Activated B cell treated with CpG ODN at 0.5 μM for 24 hours (primary cell): ENCODE measurements around the gene C10orf95. TPM values are rescaled to one million over a fixed set of nuclear protein-coding genes. Genes with fewer than 3 reads are reported as not detected.
A peak's percentile ranks its signal among the peaks of the same experiment; 100 is the strongest.

ENCODE experiments used
- ATAC-seq: fragments of 200-7000 bp; cut with Tn5 transposase; one replicate; pipeline ENCODE4 v1.10.0; 2021; ENCODE audit warnings: low read depth, mild to moderate bottlenecking, moderate library complexity
- CTCF ChIA-PET: fragments of 350-600 bp; sonication (Branson Sonifier 250); formaldehyde crosslinking; loops from one replicate; lab custom pipeline; 2021; ENCODE audit warnings: antibody characterized with exemption; lab: Charles Lee
- POLR2A ChIA-PET: fragments of 350-600 bp; sonication (Branson Sonifier 250); formaldehyde crosslinking; loops from one replicate; lab custom pipeline; 2021; ENCODE audit warnings: antibody characterized with exemption; lab: Charles Lee
- DNase-seq: peaks from one replicate; pipeline ENCODE4 v3.0.0; 2022
- H3K27ac Mint-ChIP-seq: one replicate; pipeline ENCODE4 v1.8.0; 2020; ENCODE audit warnings: mixed read lengths
- H3K27me3 Mint-ChIP-seq: one replicate; pipeline ENCODE4 v1.8.0; 2021; ENCODE audit warnings: mixed read lengths
- H3K36me3 Mint-ChIP-seq: one replicate; pipeline ENCODE4 v1.8.0; 2021; ENCODE audit warnings: low read depth, mixed read lengths
- H3K4me1 Mint-ChIP-seq: one replicate; pipeline ENCODE4 v1.8.0; 2021; ENCODE audit warnings: mixed read lengths
- H3K4me3 Mint-ChIP-seq: one replicate; pipeline ENCODE4 v1.8.0; 2020; ENCODE audit warnings: mild to moderate bottlenecking, mixed read lengths
- H3K9me3 Mint-ChIP-seq: one replicate; pipeline ENCODE4 v1.8.0; 2020; ENCODE audit warnings: mixed read lengths
- CTCF ChIP-seq: fragments of 200-600 bp; IDR thresholded peaks from one replicate; pipeline ENCODE4 v1.8.0; 2022; ENCODE audit warnings: antibody characterized with exemption, mild to moderate bottlenecking
- intact Hi-C: fragments of 100-400 bp; cut with micrococcal nuclease; formaldehyde crosslinking; loops from one replicate; pipeline ENCODE4 v1.15.1; 2024
- total RNA-seq: library from RNA; stranded (reverse); gene quantifications from 2 replicates; pipeline ENCODE4 v1.2.3, GENCODE V29; 2022

The C10orf95 gene
- total RNA-seq, 1 donor from 2014 or later: 0.35 TPM

GRCh38 chr10:102405632-102406031 is 45.7 kb downstream of the C10orf95 start:
- no peak overlapping the region for H3K4me3 Mint-ChIP-seq
- ChIA-PET CTCF (interaction anchor here (0.5 to 3.2 kb wide), 3 partner anchors 12 to 178 kb away, joined by 3 to 20 read pairs (median 6); no protein-coding TSS in a partner anchor), POLR2A (interaction anchor here (0.6 to 15.2 kb wide), 13 partner anchors 7 to 305 kb away, joined by 3 to 305 read pairs (median 7); partner anchors contain the start of genes C10orf95, CUEDC2, FBXL15 and NFKB2)
- no peaks in the 10 kb centered on the region for H3K9me3 Mint-ChIP-seq
- H3K36me3 Mint-ChIP-seq: peaks cover 30% of the 10 kb centered on the region
- TF ChIP-seq CTCF: no peak
- peaks cover 31% of the 10 kb centered on the region for H3K4me1 Mint-ChIP-seq
- DNase-seq: no peak
- peak overlapping the region; percentile 51 for H3K27ac Mint-ChIP-seq
- intact Hi-C loops: loop anchor here (2.0 kb wide), 1 partner anchor 15 kb away; the partner anchor contains the start of gene FBXL15
- ATAC-seq: peak; percentile 3
- H3K27me3 Mint-ChIP-seq: peaks cover 21% of the 10 kb centered on the region

DNA sequence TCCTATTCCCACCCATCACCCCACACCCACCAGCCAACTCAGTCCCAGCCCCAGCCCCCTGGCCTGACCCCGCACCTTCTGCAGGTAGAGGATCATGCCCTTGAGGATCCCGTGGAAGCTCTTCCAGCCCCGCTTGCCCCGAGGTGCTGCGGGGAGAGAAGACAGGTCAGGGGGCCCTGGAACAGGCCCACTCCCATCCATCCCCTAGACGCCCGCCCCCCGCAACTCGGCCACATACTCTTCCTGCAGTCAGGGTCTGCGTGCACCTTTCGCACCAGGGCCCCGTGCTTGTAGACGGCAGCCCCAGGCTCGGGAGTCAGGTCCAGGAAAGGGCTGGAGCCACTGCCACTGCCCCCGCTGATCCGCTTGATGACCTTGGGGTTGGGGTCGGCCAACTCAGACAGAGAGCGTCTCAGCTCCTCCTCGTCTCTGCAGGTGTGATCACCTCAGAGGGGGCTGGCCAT is 46.2 kb downstream of the C10orf95 start:
- Mint-ChIP-seq H3K9me3 (no peaks in the 10 kb centered on the region), H3K27me3 (peaks cover 21% of the 10 kb centered on the region), H3K4me1 (peaks cover 34% of the 10 kb centered on the region), H3K27ac (peak overlapping the region; percentile 51), H3K36me3 (peaks cover 35% of the 10 kb centered on the region), H3K4me3 (no peak overlapping the region)
- POLR2A ChIA-PET: interaction anchor here (0.6 to 15.2 kb wide), 12 partner anchors 8 to 306 kb away, joined by 3 to 305 read pairs (median 10); partner anchors contain the start of genes C10orf95, CUEDC2, FBXL15 and NFKB2
- no peak for DNase-seq
- ATAC-seq: no peak
- CTCF ChIA-PET: interaction anchor here (0.8 to 3.2 kb wide), 4 partner anchors 8 to 179 kb away, joined by 4 to 20 read pairs (median 6); no protein-coding TSS in a partner anchor
- TF ChIP-seq CTCF: no peak
- intact Hi-C loops: no loop called here

DNA sequence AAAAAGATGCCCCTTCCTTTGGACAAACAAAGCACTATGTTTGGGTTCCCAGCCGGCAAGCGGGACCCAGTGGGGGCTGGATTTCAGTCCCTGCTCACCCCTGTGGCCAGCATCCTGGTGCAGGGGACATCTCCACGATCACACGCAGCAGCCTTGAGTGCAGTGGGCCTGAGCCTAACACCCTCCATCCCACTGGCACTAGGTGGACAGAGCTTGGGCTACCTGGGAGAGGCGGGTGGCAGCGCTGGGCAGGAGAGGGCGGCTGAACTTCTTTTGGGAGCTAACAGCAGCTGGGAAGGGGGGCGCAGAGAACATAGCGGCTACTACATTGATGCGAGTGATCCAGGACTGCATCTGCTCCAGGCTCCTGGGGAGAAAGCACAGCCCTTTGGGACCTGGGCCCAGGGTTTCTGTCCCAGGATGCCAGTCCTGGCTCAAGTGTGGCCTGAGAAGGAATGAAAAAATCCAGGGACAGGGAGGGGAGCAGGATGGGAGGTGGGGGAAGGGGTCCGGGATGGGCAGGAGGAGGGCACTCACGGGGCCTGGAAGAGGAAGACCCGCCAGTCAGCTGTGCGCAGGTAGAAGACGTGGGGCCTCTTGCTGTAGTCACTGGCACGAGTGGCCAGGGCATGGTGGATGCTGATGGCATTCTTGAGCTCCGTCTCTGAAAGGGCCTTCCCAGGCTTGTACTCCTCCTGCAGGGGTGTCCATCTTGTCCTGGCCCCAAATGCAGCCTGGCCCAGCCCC is 46.8 kb downstream of the C10orf95 start:
- POLR2A ChIA-PET: interaction anchor here (0.6 to 15.2 kb wide), 14 partner anchors 9 to 306 kb away, joined by 3 to 305 read pairs (median 7); partner anchors contain the start of genes C10orf95, CUEDC2, FBXL15 and NFKB2
- peak overlapping the region; percentile 7 for H3K27ac Mint-ChIP-seq

DNA sequence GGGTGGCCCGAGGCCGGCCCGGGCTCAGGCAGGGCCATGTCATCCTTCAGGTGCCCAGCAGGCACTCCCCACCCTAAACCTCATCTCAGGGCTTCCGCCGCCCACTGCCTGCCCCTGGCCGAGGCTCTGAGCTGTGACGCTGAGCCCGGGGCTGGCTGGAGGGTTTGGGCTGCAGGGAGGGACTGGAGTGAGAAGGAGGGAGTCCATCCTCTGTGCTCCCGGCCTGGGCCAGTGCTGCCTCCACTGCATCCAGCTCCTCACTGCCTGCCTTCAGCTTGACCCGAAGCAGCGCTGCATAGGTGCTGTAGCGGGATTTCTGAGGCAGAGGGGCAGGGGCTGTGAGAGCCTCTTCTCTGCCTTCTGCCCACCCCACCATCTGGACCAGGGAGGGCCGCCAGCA is 48.2 kb downstream of the C10orf95 start:
- CTCF ChIA-PET: interaction anchor here (1.0 to 3.2 kb wide), 6 partner anchors 8 to 23 kb away, joined by 3 to 20 read pairs (median 4); partner anchors contain the start of genes FBXL15 and NFKB2
- no peak for DNase-seq
- no peak overlapping the region for H3K27ac Mint-ChIP-seq
- no peak overlapping the region for H3K4me3 Mint-ChIP-seq
- peaks cover 37% of the 10 kb centered on the region for H3K4me1 Mint-ChIP-seq
- H3K36me3 Mint-ChIP-seq: peaks cover 51% of the 10 kb centered on the region
- POLR2A ChIA-PET: interaction anchor here (0.5 to 15.2 kb wide), 9 partner anchors 7 to 251 kb away, joined by 3 to 305 read pairs (median 7); partner anchors contain the start of genes CUEDC2, FBXL15, NFKB2 and NOLC1
- no peak for ATAC-seq
- peaks cover 9% of the 10 kb centered on the region for H3K27me3 Mint-ChIP-seq
- H3K9me3 Mint-ChIP-seq: no peaks in the 10 kb centered on the region
- intact Hi-C loops: loop anchor here (1.0 kb wide), 1 partner anchor 9 kb away; no protein-coding TSS in a partner anchor
- TF ChIP-seq CTCF: no peak

More for the DNA sequence above, 46.8 kb downstream of the C10orf95 start:
- Mint-ChIP-seq H3K4me1 (peaks cover 34% of the 10 kb centered on the region), H3K9me3 (no peaks in the 10 kb centered on the region), H3K36me3 (peaks cover 41% of the 10 kb centered on the region), H3K27me3 (peaks cover 15% of the 10 kb centered on the region), H3K4me3 (no peak overlapping the region)
- ATAC-seq (no peak), DNase-seq (no peak)
- no peak for TF ChIP-seq CTCF
- CTCF ChIA-PET: interaction anchor here (0.8 to 3.2 kb wide), 7 partner anchors 9 to 179 kb away, joined by 3 to 20 read pairs (median 5); partner anchors contain the start of genes FBXL15 and NFKB2
- intact Hi-C loops: no loop called here
